Endodermal cell (in vitro differentiated cells): ENCODE data around the gene ABHD16A. TPM values are rescaled to one million over a fixed set of nuclear protein-coding genes. Genes with fewer than 3 reads are reported as not detected.

ENCODE experiments used
- DNase-seq: peaks from one replicate; pipeline ENCODE4 v3.0.0-alpha.2; 2017
- H3K27ac ChIP-seq: 2 replicates; pipeline ENCODE4 v1.5.1; 2013; ENCODE audit warnings: mild to moderate bottlenecking, low read depth, low read length, moderate library complexity
- H3K27me3 ChIP-seq: 2 replicates; pipeline ENCODE4 v1.6.1; 2013; ENCODE audit warnings: mild to moderate bottlenecking, low read length, moderate library complexity; ENCODE audit not compliant: insufficient read depth, control insufficient read depth, poor library complexity, severe bottlenecking
- H3K36me3 ChIP-seq: 2 replicates; pipeline ENCODE4 v1.7.0; 2013; ENCODE audit warnings: mild to moderate bottlenecking, low read length, moderate library complexity; ENCODE audit not compliant: control insufficient read depth, insufficient read depth
- H3K4me1 ChIP-seq: one replicate; pipeline ENCODE4 v1.7.0; 2013; ENCODE audit warnings: low read length; ENCODE audit not compliant: control insufficient read depth, insufficient read depth
- H3K4me3 ChIP-seq: 2 replicates; pipeline ENCODE4 v1.5.1; 2013; ENCODE audit warnings: mild to moderate bottlenecking, low read length, moderate library complexity
- H3K9ac ChIP-seq: 2 replicates; pipeline ENCODE4 v1.6.1; 2013; ENCODE audit warnings: mild to moderate bottlenecking, low read length, moderate library complexity; ENCODE audit not compliant: poor library complexity, severe bottlenecking; ENCODE audit errors: extremely low read depth
- H3K9me3 ChIP-seq: 2 replicates; pipeline ENCODE4 v1.6.1; 2013; ENCODE audit warnings: mild to moderate bottlenecking, low read length, moderate library complexity; ENCODE audit not compliant: control insufficient read depth
- H3K27ac Mint-ChIP-seq: 2 replicates; pipeline ENCODE4 v1.8.0; 2020; ENCODE audit warnings: mixed read lengths
- H3K27me3 Mint-ChIP-seq: 2 replicates; pipeline ENCODE4 v1.8.0; 2021; ENCODE audit warnings: mild to moderate bottlenecking, mixed read lengths; ENCODE audit not compliant: insufficient read depth
- H3K36me3 Mint-ChIP-seq: 2 replicates; pipeline ENCODE4 v1.8.0; 2020; ENCODE audit warnings: low read depth, mixed read lengths
- H3K4me1 Mint-ChIP-seq: 2 replicates; pipeline ENCODE4 v1.8.0; 2020; ENCODE audit warnings: mixed read lengths
- H3K4me3 Mint-ChIP-seq: 2 replicates; pipeline ENCODE4 v1.8.0; 2020; ENCODE audit warnings: mild to moderate bottlenecking, moderate library complexity, mixed read lengths
- H3K9me3 Mint-ChIP-seq: 2 replicates; pipeline ENCODE4 v1.8.0; 2020; ENCODE audit warnings: mild to moderate bottlenecking, mixed read lengths
- WGBS, 2 experiments: methylation state at CpG; one replicate each; pipeline versions ENCODE4 v1.1.5 to v1.1.7; 2013; ENCODE audit warnings: missing lambda C conversion rate in 2 of 2, mixed read lengths in 1 of 2; ENCODE audit not compliant: insufficient coverage in 1 of 2, insufficient read length in 1 of 2; 5-methylcytosine and 5-hydroxymethylcytosine counted together
- total RNA-seq, 2 donors: library from RNA; stranded (reverse); fragmentation: NEBNext Ultra II Directional in 1 of 2; extraction: Animal tissue kit (Norgen Biotek cat#: 25700) in 1 of 2; gene quantifications; 2 replicates in 1 of 2; 3 replicates in 1 of 2; pipeline ENCODE4 v1.2.1, GENCODE V29; 2021
- TF ChIP-seq, protein P1 (sequence below): fragments of 200-600 bp; sonication (generic); conservative IDR thresholded peaks from 2 replicates; pipeline ENCODE4 v1.5.0; 2021; ENCODE audit warnings: antibody characterized with exemption, mild to moderate bottlenecking

ABHD16A gene
- total RNA-seq, 2 donors from 2014 or later = 38.3 to 59.5 TPM

DNA sequence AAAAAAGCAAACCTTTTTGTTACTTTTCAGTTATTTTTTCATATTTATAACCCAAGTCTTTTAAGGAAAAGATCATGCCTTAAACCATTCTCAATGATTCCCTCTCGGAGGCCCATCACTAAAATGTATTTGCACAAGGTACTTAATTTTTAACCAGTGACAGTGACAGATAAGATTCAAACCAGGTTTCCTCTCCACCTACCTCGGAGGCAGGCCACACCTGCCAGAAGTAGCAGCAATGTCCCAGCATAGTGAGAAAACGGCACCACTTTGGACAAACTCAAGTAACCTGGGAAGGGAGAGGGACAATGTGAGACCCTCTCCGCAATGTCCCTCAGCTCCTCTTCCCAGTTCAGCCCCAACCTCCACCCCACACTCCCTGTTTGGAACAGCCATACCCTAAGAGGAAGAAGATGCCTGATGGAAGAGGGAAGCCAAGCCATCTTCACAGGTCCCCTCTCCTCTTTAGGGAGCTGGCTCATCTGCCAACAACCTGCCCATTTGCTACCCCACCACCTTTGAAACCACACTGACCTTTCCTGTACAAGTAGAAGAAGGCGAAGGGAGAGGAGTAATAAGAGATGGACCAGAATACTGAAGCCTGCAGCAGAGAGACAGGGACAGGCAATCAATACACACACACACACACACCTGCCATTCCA, 2.3 kb downstream of the ABHD16A start:
- peak overlapping the region; percentile 97 for H3K4me3 ChIP-seq
- peaks cover 34% of the 10 kb centered on the region for H3K36me3 ChIP-seq
- no peak overlapping the region for H3K27ac Mint-ChIP-seq
- H3K36me3 Mint-ChIP-seq = peaks cover 38% of the 10 kb centered on the region
- no peaks in the 10 kb centered on the region for H3K9me3 ChIP-seq
- 89 to 93% methylated on average over 2 to 4 of the region's 5 CpGs for WGBS, 2 experiments
- no peaks in the 10 kb centered on the region for H3K27me3 Mint-ChIP-seq
- H3K9me3 Mint-ChIP-seq = no peaks in the 10 kb centered on the region
- peaks cover 17% of the 10 kb centered on the region for H3K4me1 Mint-ChIP-seq
- no peaks in the 10 kb centered on the region for H3K27me3 ChIP-seq
- H3K27ac ChIP-seq = no peak overlapping the region
- TF ChIP-seq, protein P1, sequence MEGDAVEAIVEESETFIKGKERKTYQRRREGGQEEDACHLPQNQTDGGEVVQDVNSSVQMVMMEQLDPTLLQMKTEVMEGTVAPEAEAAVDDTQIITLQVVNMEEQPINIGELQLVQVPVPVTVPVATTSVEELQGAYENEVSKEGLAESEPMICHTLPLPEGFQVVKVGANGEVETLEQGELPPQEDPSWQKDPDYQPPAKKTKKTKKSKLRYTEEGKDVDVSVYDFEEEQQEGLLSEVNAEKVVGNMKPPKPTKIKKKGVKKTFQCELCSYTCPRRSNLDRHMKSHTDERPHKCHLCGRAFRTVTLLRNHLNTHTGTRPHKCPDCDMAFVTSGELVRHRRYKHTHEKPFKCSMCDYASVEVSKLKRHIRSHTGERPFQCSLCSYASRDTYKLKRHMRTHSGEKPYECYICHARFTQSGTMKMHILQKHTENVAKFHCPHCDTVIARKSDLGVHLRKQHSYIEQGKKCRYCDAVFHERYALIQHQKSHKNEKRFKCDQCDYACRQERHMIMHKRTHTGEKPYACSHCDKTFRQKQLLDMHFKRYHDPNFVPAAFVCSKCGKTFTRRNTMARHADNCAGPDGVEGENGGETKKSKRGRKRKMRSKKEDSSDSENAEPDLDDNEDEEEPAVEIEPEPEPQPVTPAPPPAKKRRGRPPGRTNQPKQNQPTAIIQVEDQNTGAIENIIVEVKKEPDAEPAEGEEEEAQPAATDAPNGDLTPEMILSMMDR = no peak
- peak overlapping the region; percentile 87 for H3K4me3 Mint-ChIP-seq
- no peak overlapping the region for H3K9ac ChIP-seq
- no peak for DNase-seq
- H3K4me1 ChIP-seq = peaks cover 7% of the 10 kb centered on the region

DNA sequence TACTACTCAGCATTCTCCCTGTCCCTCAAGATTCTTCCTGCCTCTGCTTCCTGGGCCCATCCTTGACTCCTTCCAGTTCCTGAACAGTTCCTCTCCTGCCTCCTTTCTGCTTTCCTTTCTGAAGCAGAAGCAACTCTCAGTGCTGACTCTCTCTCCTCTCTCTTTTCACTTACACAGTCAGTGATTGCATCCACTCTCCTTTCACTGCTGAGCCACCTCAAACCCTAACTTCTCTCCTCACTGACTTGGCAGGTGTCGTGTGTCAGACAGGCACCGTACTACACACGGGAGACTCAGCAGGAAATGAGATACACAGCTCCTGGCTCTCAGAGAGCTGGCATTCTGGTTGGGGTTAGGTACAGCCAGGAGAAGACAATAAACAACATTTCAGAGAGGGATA, 5.6 kb downstream of the ABHD16A start:
- peaks cover 7% of the 10 kb centered on the region for H3K4me1 ChIP-seq
- no peak for DNase-seq
- H3K27ac Mint-ChIP-seq = no peak overlapping the region
- peaks cover 62% of the 10 kb centered on the region for H3K36me3 Mint-ChIP-seq
- no peaks in the 10 kb centered on the region for H3K27me3 ChIP-seq
- H3K9me3 Mint-ChIP-seq = no peaks in the 10 kb centered on the region
- H3K36me3 ChIP-seq = peaks cover 57% of the 10 kb centered on the region
- no peak overlapping the region for H3K4me3 ChIP-seq
- no peaks in the 10 kb centered on the region for H3K9me3 ChIP-seq
- H3K27me3 Mint-ChIP-seq = no peaks in the 10 kb centered on the region
- WGBS, 2 experiments = 90% methylated on average over 3 of the region's 3 CpGs; no CpG with 5 or more reads in 1 of the 2 experiments
- no peak overlapping the region for H3K9ac ChIP-seq
- peaks cover 17% of the 10 kb centered on the region for H3K4me1 Mint-ChIP-seq
- no peak overlapping the region for H3K4me3 Mint-ChIP-seq
- TF ChIP-seq, protein P1 = no peak
- H3K27ac ChIP-seq = no peak overlapping the region

DNA sequence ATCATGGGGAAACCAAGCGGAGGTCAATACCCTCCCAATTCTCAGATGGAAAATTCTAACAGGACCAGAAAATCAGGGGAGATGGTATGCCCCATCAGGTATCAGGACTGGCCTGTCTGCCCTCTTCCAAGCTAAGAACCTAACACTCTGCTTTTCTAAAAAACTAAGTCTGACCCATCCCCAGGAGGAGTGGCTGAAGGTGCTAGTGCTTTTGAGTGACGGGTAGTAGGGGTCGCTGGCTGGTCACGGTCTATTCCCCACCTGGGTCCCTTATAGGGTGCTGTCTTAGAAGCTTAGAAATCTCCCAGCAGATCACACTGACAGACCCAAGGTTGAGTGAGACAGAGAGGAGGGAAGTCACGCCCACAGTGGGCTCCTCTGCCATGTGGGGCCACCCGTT, 9.6 kb downstream of the ABHD16A start:
- peaks cover 7% of the 10 kb centered on the region for H3K4me1 ChIP-seq
- no peak for DNase-seq
- 92 to 100% methylated on average over 1 to 6 of the region's 6 CpGs for WGBS, 2 experiments
- Mint-ChIP-seq H3K27me3 (no peaks in the 10 kb centered on the region), H3K9me3 (no peaks in the 10 kb centered on the region), H3K4me1 (peaks cover 9% of the 10 kb centered on the region), H3K4me3 (no peak overlapping the region), H3K27ac (no peak overlapping the region), H3K36me3 (peaks cover 65% of the 10 kb centered on the region)
- no peak overlapping the region for H3K9ac ChIP-seq
- H3K27me3 ChIP-seq = no peaks in the 10 kb centered on the region
- no peak overlapping the region for H3K4me3 ChIP-seq
- TF ChIP-seq, protein P1 = no peak
- peaks cover 65% of the 10 kb centered on the region for H3K36me3 ChIP-seq
- H3K27ac ChIP-seq = no peak overlapping the region
- no peaks in the 10 kb centered on the region for H3K9me3 ChIP-seq
